ENCODE results near the gene MAPK1IP1L.

DNA sequence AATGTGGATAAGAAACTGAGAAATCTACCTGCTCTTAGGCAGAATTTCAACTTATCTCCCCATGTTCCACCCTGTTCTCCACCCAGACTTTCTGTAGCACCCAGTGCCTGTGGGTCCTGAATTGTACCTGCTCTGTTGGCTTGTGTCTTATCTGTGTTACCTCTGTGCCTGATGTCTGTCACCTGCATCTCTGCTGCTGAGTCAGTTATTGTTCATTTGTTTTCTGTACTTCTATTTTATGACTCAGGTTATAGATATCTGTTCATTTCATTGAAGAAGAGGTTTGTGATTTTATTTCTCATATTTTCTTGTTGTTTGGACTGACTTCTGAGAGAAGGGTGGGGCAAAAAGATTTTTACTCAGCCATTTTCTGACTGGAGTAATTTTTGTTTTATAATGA is 12.7 kb upstream of the MAPK1IP1L start:
- TF ChIP-seq POLR2AphosphoS5 (IDR thresholded peaks at IDR 0.05; ENCODE audit: low read depth) = no peak
- TF ChIP-seq, protein P1, sequence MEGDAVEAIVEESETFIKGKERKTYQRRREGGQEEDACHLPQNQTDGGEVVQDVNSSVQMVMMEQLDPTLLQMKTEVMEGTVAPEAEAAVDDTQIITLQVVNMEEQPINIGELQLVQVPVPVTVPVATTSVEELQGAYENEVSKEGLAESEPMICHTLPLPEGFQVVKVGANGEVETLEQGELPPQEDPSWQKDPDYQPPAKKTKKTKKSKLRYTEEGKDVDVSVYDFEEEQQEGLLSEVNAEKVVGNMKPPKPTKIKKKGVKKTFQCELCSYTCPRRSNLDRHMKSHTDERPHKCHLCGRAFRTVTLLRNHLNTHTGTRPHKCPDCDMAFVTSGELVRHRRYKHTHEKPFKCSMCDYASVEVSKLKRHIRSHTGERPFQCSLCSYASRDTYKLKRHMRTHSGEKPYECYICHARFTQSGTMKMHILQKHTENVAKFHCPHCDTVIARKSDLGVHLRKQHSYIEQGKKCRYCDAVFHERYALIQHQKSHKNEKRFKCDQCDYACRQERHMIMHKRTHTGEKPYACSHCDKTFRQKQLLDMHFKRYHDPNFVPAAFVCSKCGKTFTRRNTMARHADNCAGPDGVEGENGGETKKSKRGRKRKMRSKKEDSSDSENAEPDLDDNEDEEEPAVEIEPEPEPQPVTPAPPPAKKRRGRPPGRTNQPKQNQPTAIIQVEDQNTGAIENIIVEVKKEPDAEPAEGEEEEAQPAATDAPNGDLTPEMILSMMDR (conservative IDR thresholded peaks at IDR 0.05; ENCODE audit: low read depth in 2 of 2) = no peak
- no peak for TF ChIP-seq EZH2phosphoT487 (IDR thresholded peaks at IDR 0.05; ENCODE audit: unreplicated experiment)
- TF ChIP-seq, protein P2, sequence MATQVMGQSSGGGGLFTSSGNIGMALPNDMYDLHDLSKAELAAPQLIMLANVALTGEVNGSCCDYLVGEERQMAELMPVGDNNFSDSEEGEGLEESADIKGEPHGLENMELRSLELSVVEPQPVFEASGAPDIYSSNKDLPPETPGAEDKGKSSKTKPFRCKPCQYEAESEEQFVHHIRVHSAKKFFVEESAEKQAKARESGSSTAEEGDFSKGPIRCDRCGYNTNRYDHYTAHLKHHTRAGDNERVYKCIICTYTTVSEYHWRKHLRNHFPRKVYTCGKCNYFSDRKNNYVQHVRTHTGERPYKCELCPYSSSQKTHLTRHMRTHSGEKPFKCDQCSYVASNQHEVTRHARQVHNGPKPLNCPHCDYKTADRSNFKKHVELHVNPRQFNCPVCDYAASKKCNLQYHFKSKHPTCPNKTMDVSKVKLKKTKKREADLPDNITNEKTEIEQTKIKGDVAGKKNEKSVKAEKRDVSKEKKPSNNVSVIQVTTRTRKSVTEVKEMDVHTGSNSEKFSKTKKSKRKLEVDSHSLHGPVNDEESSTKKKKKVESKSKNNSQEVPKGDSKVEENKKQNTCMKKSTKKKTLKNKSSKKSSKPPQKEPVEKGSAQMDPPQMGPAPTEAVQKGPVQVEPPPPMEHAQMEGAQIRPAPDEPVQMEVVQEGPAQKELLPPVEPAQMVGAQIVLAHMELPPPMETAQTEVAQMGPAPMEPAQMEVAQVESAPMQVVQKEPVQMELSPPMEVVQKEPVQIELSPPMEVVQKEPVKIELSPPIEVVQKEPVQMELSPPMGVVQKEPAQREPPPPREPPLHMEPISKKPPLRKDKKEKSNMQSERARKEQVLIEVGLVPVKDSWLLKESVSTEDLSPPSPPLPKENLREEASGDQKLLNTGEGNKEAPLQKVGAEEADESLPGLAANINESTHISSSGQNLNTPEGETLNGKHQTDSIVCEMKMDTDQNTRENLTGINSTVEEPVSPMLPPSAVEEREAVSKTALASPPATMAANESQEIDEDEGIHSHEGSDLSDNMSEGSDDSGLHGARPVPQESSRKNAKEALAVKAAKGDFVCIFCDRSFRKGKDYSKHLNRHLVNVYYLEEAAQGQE (IDR thresholded peaks at IDR 0.05; ENCODE audit: unreplicated experiment) = no peak
- TF ChIP-seq CREB1 (CRISPR knock-in tag; IDR thresholded peaks at IDR 0.05; ENCODE audit: low read depth) = no peak
- TF ChIP-seq EZH2 (IDR thresholded peaks at IDR 0.05; ENCODE audit: low read depth, unreplicated experiment) = no peak
- no peak for TF ChIP-seq ZNF114 (CRISPR knock-in tag; IDR thresholded peaks at IDR 0.05)

Measured in GM23338 (cell line).